HEK293 (cell line): ENCODE measurements around the gene SUN3.

Experiments used
- CTCF ChIA-PET: fragments of 350-600 bp; formaldehyde crosslinking; extraction: SDS; loops from one replicate; lab custom pipeline; 2021; ENCODE audit warnings: antibody characterized with exemption; lab: Yijun Ruan, JAX
- POLR2A ChIA-PET: fragments of 300-600 bp; formaldehyde crosslinking; extraction: SDS; loops from one replicate; lab custom pipeline; 2020; ENCODE audit warnings: antibody characterized with exemption, inconsistent platforms; lab: Yijun Ruan, JAX
- H3K27ac ChIP-seq: fragments of 200-500 bp; sonication (Bioruptor generic); 2 replicates; pipeline ENCODE4 v1.5.1; 2014; ENCODE audit warnings: low read depth, low read length, control low read depth, inconsistent platforms; ENCODE audit errors: extremely low read depth
- H3K36me3 ChIP-seq, 2 experiments: fragments of 200-500 bp in 1 of 2; sonication (Bioruptor generic) in 1 of 2; 1 replicate in 1 of 2; 2 replicates in 1 of 2; pipeline ENCODE4 v1.5.1; 2014 to 2017; ENCODE audit warnings: inconsistent platforms in 2 of 2, low read length in 2 of 2; ENCODE audit not compliant: control insufficient read depth in 2 of 2, insufficient read depth in 1 of 2
- H3K4me1 ChIP-seq: fragments of 200-500 bp; sonication (Bioruptor generic); 2 replicates; pipeline ENCODE4 v1.5.1; 2014; ENCODE audit warnings: mild to moderate bottlenecking, low read length, inconsistent platforms; ENCODE audit not compliant: control insufficient read depth, insufficient read depth
- H3K4me3 ChIP-seq: 2 replicates; pipeline ENCODE4 v1.5.1; 2011; ENCODE audit warnings: low read depth, mild to moderate bottlenecking, control low read depth, low read length, moderate library complexity
- H3K9me3 ChIP-seq: fragments of 200-500 bp; sonication (Bioruptor generic); 2 replicates; pipeline ENCODE4 v1.5.1; 2014; ENCODE audit warnings: low read depth, low read length, inconsistent platforms; ENCODE audit not compliant: control insufficient read depth, insufficient read depth
- GFI1B ChIP-seq: fragments of 450-650 bp; formaldehyde crosslinking; IDR thresholded peaks from 2 replicates; pipeline ENCODE4 v1.5.1; 2016; ENCODE audit warnings: missing biosample characterization, missing genetic modification characterization
- KLF7 ChIP-seq: fragments of 450-650 bp; formaldehyde crosslinking; IDR thresholded peaks from 2 replicates; pipeline ENCODE4 v1.5.1; 2016; ENCODE audit warnings: missing biosample characterization, missing genetic modification characterization, borderline replicate concordance
- MZF1 ChIP-seq: fragments of 450-650 bp; formaldehyde crosslinking; IDR thresholded peaks from 2 replicates; pipeline ENCODE4 v1.5.1; 2017; ENCODE audit warnings: missing biosample characterization, missing genetic modification characterization, borderline replicate concordance
- PRDM6 ChIP-seq: fragments of 450-650 bp; formaldehyde crosslinking; IDR thresholded peaks from 2 replicates; pipeline ENCODE4 v1.5.1; 2017; ENCODE audit warnings: missing biosample characterization, missing genetic modification characterization
- SCRT2 ChIP-seq: fragments of 450-650 bp; formaldehyde crosslinking; IDR thresholded peaks from 2 replicates; pipeline ENCODE4 v1.5.1; 2016; ENCODE audit warnings: missing biosample characterization, missing genetic modification characterization
- ZBTB48 ChIP-seq: fragments of 450-650 bp; formaldehyde crosslinking; IDR thresholded peaks from 2 replicates; pipeline ENCODE4 v1.5.1; 2016; ENCODE audit warnings: missing biosample characterization, missing genetic modification characterization
- ZIC2 ChIP-seq: fragments of 450-650 bp; formaldehyde crosslinking; IDR thresholded peaks from 2 replicates; pipeline ENCODE4 v1.5.1; 2016; ENCODE audit warnings: missing biosample characterization, missing genetic modification characterization
- ZNF138 ChIP-seq: fragments of 450-650 bp; formaldehyde crosslinking; IDR thresholded peaks from 2 replicates; pipeline ENCODE4 v1.5.1; 2016; ENCODE audit warnings: missing biosample characterization, missing genetic modification characterization, borderline replicate concordance
- ZNF274 ChIP-seq, 2 experiments: fragments of 200-500 bp in 1 of 2; fragments of 450-650 bp in 1 of 2; sonication (Bioruptor generic) in 1 of 2; formaldehyde crosslinking in 1 of 2; IDR thresholded peaks; 2 replicates each; pipeline versions ENCODE4 v1.5.1 to v1.6.1; 2014 to 2016; ENCODE audit warnings: borderline replicate concordance in 1 of 2, inconsistent platforms in 1 of 2, low read length in 1 of 2, missing biosample characterization in 1 of 2, missing genetic modification characterization in 1 of 2
- ZNF394 ChIP-seq: fragments of 450-650 bp; formaldehyde crosslinking; IDR thresholded peaks from 2 replicates; pipeline ENCODE4 v1.5.1; 2016; ENCODE audit warnings: missing biosample characterization, missing genetic modification characterization, mild to moderate bottlenecking, moderate library complexity, borderline replicate concordance
- ZNF423 ChIP-seq: fragments of 450-650 bp; formaldehyde crosslinking; IDR thresholded peaks from 2 replicates; pipeline ENCODE4 v1.5.1; 2016; ENCODE audit warnings: missing biosample characterization, missing genetic modification characterization
- ZNF513 ChIP-seq: fragments of 450-650 bp; IDR thresholded peaks from 2 replicates; pipeline ENCODE4 v1.5.1; 2018; ENCODE audit warnings: missing biosample characterization, missing genetic modification characterization
- ZNF521 ChIP-seq: fragments of 450-650 bp; formaldehyde crosslinking; IDR thresholded peaks from 2 replicates; pipeline ENCODE4 v1.5.1; 2017; ENCODE audit warnings: missing biosample characterization, mild to moderate bottlenecking, missing genetic modification characterization
- ZNF660 ChIP-seq: fragments of 450-650 bp; IDR thresholded peaks from 2 replicates; pipeline ENCODE4 v1.5.1; 2018; ENCODE audit warnings: missing biosample characterization, mild to moderate bottlenecking, missing genetic modification characterization
- ZNF830 ChIP-seq: fragments of 450-650 bp; IDR thresholded peaks from 2 replicates; pipeline ENCODE4 v1.5.0; 2018; ENCODE audit warnings: missing biosample characterization, missing genetic modification characterization, low read depth, mild to moderate bottlenecking, moderate library complexity
- ZSCAN30 ChIP-seq: fragments of 450-650 bp; IDR thresholded peaks from 2 replicates; pipeline ENCODE4 v1.5.1; 2018; ENCODE audit warnings: missing biosample characterization, mild to moderate bottlenecking, missing genetic modification characterization, moderate library complexity
- TF ChIP-seq, protein P1 (sequence below): fragments of 450-650 bp; formaldehyde crosslinking; IDR thresholded peaks from 2 replicates; pipeline ENCODE4 v1.5.1; 2016; ENCODE audit warnings: missing biosample characterization, missing genetic modification characterization
- TF ChIP-seq, protein P2 (sequence below): fragments of 450-650 bp; formaldehyde crosslinking; IDR thresholded peaks from 2 replicates; pipeline ENCODE4 v1.5.1; 2016; ENCODE audit warnings: missing biosample characterization, missing genetic modification characterization, borderline replicate concordance

Gene SUN3

DNA sequence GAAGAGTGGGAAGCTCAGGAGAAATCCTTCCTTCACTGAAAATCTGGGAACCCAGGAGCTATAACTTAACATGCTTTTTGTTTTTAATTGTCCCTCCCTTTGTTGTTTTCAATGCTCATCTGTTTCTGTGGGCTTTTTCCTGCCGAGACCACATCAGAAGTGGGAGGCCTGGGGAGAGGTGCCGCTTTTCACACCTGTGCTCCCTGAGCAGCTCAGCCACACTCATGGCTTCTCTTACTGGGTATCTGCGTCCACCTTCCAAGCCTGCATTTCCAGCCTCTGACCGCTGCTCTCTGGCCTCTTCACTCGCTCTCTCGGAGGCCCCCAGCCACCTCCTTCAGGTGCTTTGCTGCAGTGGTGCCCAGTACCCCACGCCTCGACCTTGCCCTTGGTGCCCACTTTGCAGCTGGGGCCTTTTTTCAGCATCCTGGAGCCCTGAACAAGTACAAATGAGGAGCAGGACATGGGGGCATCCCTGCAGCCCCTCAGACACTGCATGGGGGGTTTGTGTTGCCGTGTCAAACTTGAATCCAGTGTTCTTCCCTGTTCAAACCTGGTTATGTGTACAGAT lies 16.4 kb upstream of the SUN3 start:
- POLR2A ChIA-PET, result interaction anchor here (1.2 kb wide), 1 partner anchor 43 kb away, joined by 4 read pairs; no protein-coding TSS in a partner anchor
- Histone ChIP-seq H3K9me3 (no peaks in the 10 kb centered on the region), H3K4me3 (no peak overlapping the region), H3K27ac (no peak overlapping the region), H3K4me1 (no peaks in the 10 kb centered on the region), H3K36me3 (no peaks in the 10 kb centered on the region)
- TF ChIP-seq KLF7 (no peak), MZF1 (no peak), ZBTB48 (tag by site-specific recombination) (no peak), ZSCAN30 (tag by site-specific recombination) (no peak), ZNF513 (tag by site-specific recombination) (no peak), ZIC2 (tag by site-specific recombination) (no peak), ZNF660 (tag by site-specific recombination) (no peak)
- TF ChIP-seq, protein P1, sequence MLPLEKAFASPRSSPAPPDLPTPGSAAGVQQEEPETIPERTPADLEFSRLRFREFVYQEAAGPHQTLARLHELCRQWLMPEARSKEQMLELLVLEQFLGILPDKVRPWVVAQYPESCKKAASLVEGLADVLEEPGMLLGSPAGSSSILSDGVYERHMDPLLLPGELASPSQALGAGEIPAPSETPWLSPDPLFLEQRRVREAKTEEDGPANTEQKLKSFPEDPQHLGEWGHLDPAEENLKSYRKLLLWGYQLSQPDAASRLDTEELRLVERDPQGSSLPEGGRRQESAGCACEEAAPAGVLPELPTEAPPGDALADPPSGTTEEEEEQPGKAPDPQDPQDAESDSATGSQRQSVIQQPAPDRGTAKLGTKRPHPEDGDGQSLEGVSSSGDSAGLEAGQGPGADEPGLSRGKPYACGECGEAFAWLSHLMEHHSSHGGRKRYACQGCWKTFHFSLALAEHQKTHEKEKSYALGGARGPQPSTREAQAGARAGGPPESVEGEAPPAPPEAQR, result no peak
- CTCF ChIA-PET, result interaction anchor here (0.8 kb wide), 1 partner anchor 65 kb away, joined by 3 read pairs; no protein-coding TSS in a partner anchor

DNA sequence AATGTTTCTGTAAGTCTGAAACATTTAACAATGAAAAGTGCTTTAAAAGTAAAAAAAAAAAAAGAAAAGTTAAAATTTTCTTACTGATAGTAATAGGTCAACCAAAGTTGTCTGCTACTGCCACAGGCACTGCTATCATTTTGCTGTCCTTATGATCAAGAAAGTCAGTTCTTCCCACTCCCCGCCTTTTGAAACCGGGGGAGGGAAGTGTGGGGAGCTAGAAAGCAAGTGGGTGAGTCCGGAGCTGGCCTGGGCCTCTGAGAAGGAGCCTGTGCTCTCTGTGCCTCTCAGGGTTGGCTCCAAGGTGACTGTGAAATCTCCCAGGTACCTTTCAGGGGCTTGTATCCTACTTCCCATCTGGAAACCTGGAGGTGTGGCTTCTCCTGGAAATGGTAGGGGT lies 13.7 kb upstream of the SUN3 start:
- Histone ChIP-seq H3K4me1 (no peaks in the 10 kb centered on the region), H3K4me3 (no peak overlapping the region), H3K27ac (no peak overlapping the region), H3K36me3 (no peaks in the 10 kb centered on the region), H3K9me3 (no peaks in the 10 kb centered on the region)
- ChIA-PET POLR2A (no interaction called here), CTCF (interaction anchor here (0.6 kb wide), 1 partner anchor 119 kb away, joined by 6 read pairs; no protein-coding TSS in a partner anchor)
- TF ChIP-seq ZNF138, result no peak

DNA sequence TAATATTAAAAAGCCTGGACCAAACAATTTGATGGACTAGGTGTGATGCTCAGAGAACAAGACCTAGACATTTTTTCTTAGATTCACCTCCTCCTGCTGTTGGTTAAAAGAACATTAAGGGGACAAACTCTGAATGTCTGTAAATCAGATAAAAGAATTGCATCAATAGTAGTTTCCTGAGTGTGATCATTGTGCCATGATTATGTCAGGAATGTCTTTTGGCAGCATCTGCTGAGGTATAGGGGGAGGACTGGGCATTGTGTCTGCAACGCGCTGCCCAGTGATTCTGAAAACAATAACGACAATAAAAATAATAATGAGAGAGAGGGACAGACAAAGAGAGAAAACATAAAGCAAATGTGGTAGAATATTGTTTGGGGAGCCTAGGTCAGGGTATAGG lies 13.3 kb upstream of the SUN3 start:
- CTCF ChIA-PET, result interaction anchor here (0.6 to 1.6 kb wide), 3 partner anchors 9 to 120 kb away, joined by 3 to 6 read pairs (median 5); no protein-coding TSS in a partner anchor
- no peak overlapping the region for H3K4me3 ChIP-seq
- POLR2A ChIA-PET, result interaction anchor here (1.1 kb wide), 1 partner anchor 46 kb away, joined by 4 read pairs; no protein-coding TSS in a partner anchor
- no peak for TF ChIP-seq ZNF521
- TF ChIP-seq, protein P2, sequence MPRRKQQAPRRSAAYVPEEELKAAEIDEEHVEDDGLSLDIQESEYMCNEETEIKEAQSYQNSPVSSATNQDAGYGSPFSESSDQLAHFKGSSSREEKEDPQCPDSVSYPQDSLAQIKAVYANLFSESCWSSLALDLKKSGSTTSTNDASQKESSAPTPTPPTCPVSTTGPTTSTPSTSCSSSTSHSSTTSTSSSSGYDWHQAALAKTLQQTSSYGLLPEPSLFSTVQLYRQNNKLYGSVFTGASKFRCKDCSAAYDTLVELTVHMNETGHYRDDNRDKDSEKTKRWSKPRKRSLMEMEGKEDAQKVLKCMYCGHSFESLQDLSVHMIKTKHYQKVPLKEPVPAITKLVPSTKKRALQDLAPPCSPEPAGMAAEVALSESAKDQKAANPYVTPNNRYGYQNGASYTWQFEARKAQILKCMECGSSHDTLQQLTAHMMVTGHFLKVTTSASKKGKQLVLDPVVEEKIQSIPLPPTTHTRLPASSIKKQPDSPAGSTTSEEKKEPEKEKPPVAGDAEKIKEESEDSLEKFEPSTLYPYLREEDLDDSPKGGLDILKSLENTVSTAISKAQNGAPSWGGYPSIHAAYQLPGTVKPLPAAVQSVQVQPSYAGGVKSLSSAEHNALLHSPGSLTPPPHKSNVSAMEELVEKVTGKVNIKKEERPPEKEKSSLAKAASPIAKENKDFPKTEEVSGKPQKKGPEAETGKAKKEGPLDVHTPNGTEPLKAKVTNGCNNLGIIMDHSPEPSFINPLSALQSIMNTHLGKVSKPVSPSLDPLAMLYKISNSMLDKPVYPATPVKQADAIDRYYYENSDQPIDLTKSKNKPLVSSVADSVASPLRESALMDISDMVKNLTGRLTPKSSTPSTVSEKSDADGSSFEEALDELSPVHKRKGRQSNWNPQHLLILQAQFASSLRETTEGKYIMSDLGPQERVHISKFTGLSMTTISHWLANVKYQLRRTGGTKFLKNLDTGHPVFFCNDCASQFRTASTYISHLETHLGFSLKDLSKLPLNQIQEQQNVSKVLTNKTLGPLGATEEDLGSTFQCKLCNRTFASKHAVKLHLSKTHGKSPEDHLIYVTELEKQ (tag by site-specific recombination), result no peak
- TF ChIP-seq ZNF274 (IDR thresholded peaks at IDR 0.05; ENCODE audit: low read length), result no peak
- TF ChIP-seq ZNF274 (tag by site-specific recombination; IDR thresholded peaks at IDR 0.05; ENCODE audit: borderline replicate concordance), result no peak
- no peak for TF ChIP-seq GFI1B (tag by site-specific recombination)
- TF ChIP-seq ZNF830 (tag by site-specific recombination), result no peak
- TF ChIP-seq ZNF423 (tag by site-specific recombination), result no peak
- TF ChIP-seq PRDM6 (tag by site-specific recombination), result no peak
- no peak for TF ChIP-seq ZNF394 (tag by site-specific recombination)
- TF ChIP-seq SCRT2 (tag by site-specific recombination), result no peak

More for the DNA sequence above, 13.3 kb upstream of the SUN3 start:
- Histone ChIP-seq H3K4me1 (no peaks in the 10 kb centered on the region), H3K27ac (no peak overlapping the region), H3K36me3 (no peaks in the 10 kb centered on the region), H3K9me3 (no peaks in the 10 kb centered on the region)
